H9 (cell line): ENCODE data around the gene ZSCAN2. TPM values are rescaled to one million over a fixed set of nuclear protein-coding genes. Genes with fewer than 3 reads are reported as not detected.

Experiments used
- DNase-seq: peaks from one replicate; pipeline ENCODE4 v3.0.0-alpha.2; 2017
- H2AFZ ChIP-seq: one replicate; pipeline ENCODE4 v1.6.1; 2013; ENCODE audit warnings: mild to moderate bottlenecking, low read length, control low read depth, moderate library complexity
- H2AK5ac ChIP-seq: 2 replicates; pipeline ENCODE4 v1.6.1; 2013; ENCODE audit warnings: low read length, control low read depth, mixed read lengths; ENCODE audit not compliant: insufficient read length
- H2BK120ac ChIP-seq: one replicate; pipeline ENCODE4 v1.6.1; 2013; ENCODE audit warnings: low read depth, mild to moderate bottlenecking, low read length, control low read depth, inconsistent platforms; ENCODE audit not compliant: poor library complexity, severe bottlenecking
- H2BK12ac ChIP-seq: 2 replicates; pipeline ENCODE4 v1.6.1; 2013; ENCODE audit warnings: low read length, control low read depth, mixed read lengths, low read depth; ENCODE audit not compliant: insufficient read length
- H2BK15ac ChIP-seq: 2 replicates; pipeline ENCODE4 v1.6.1; 2013; ENCODE audit warnings: low read depth, low read length, control low read depth
- H2BK20ac ChIP-seq: one replicate; pipeline ENCODE4 v1.6.1; 2013; ENCODE audit warnings: low read depth, mild to moderate bottlenecking, low read length, control low read depth, inconsistent platforms; ENCODE audit not compliant: poor library complexity, severe bottlenecking
- H2BK5ac ChIP-seq: 2 replicates; pipeline ENCODE4 v1.6.1; 2013; ENCODE audit warnings: low read length, control low read depth, mixed read lengths; ENCODE audit not compliant: insufficient read length
- H3K14ac ChIP-seq: 2 replicates; pipeline ENCODE4 v1.6.1; 2013; ENCODE audit warnings: low read length, control low read depth; ENCODE audit not compliant: insufficient read depth
- H3K18ac ChIP-seq: 2 replicates; pipeline ENCODE4 v1.6.1; 2013; ENCODE audit warnings: low read depth, mild to moderate bottlenecking, mixed read lengths, low read length, control low read depth; ENCODE audit not compliant: insufficient read length
- H3K23ac ChIP-seq: 2 replicates; pipeline ENCODE4 v1.6.1; 2013; ENCODE audit warnings: low read length, control low read depth, mixed read lengths, low read depth; ENCODE audit not compliant: insufficient read length
- H3K23me2 ChIP-seq: 2 replicates; pipeline ENCODE4 v1.6.1; 2013; ENCODE audit warnings: low read depth, mild to moderate bottlenecking, mixed read lengths, low read length, control low read depth; ENCODE audit not compliant: insufficient read length, poor library complexity, severe bottlenecking
- H3K27ac ChIP-seq: 2 replicates; pipeline ENCODE4 v1.5.1; 2013; ENCODE audit warnings: low read length, control low read depth, mixed read lengths, low read depth; ENCODE audit not compliant: insufficient read length
- H3K27me3 ChIP-seq: 2 replicates; pipeline ENCODE4 v1.6.1; 2013; ENCODE audit warnings: low read length, control low read depth, inconsistent platforms; ENCODE audit not compliant: insufficient read depth
- H3K4ac ChIP-seq: 2 replicates; pipeline ENCODE4 v1.6.1; 2013; ENCODE audit warnings: low read depth, mild to moderate bottlenecking, control low read depth, inconsistent platforms, low read length, moderate library complexity
- H3K4me1 ChIP-seq: 2 replicates; pipeline ENCODE4 v1.6.1; 2013; ENCODE audit warnings: low read length, control low read depth, inconsistent platforms; ENCODE audit not compliant: insufficient read depth
- H3K4me2 ChIP-seq: 2 replicates; pipeline ENCODE4 v1.6.1; 2013; ENCODE audit warnings: low read length, control low read depth, mixed read lengths; ENCODE audit not compliant: insufficient read length, insufficient read depth
- H3K56ac ChIP-seq: 2 replicates; pipeline ENCODE4 v1.6.1; 2013; ENCODE audit warnings: low read depth, mild to moderate bottlenecking, mixed read lengths, low read length, control low read depth; ENCODE audit not compliant: insufficient read length
- H3K79me1 ChIP-seq: 2 replicates; pipeline ENCODE4 v1.6.1; 2013; ENCODE audit warnings: low read depth, mild to moderate bottlenecking, moderate library complexity, low read length, control low read depth, inconsistent platforms; ENCODE audit not compliant: insufficient read depth, poor library complexity, severe bottlenecking
- H3K79me2 ChIP-seq: 2 replicates; pipeline ENCODE4 v1.6.1; 2013; ENCODE audit warnings: low read length, control low read depth, inconsistent platforms; ENCODE audit not compliant: insufficient read depth
- H3K9ac ChIP-seq: 2 replicates; pipeline ENCODE4 v1.6.1; 2013; ENCODE audit warnings: low read length, control low read depth, mixed read lengths; ENCODE audit not compliant: insufficient read length; ENCODE audit errors: extremely low read depth
- H3K9me3 ChIP-seq: one replicate; pipeline ENCODE4 v1.6.1; 2013; ENCODE audit warnings: low read depth, low read length, inconsistent platforms; ENCODE audit not compliant: control insufficient read depth
- H3T11ph ChIP-seq: one replicate; pipeline ENCODE4 v1.6.1; 2013; ENCODE audit warnings: mild to moderate bottlenecking, low read length, control low read depth, inconsistent platforms
- H4K20me1 ChIP-seq: one replicate; pipeline ENCODE4 v1.6.1; 2013; ENCODE audit not compliant: control insufficient read depth, insufficient read length, insufficient read depth
- H4K5ac ChIP-seq: 2 replicates; pipeline ENCODE4 v1.6.1; 2013; ENCODE audit warnings: low read depth, mild to moderate bottlenecking, mixed read lengths, low read length, control low read depth; ENCODE audit not compliant: insufficient read length
- H4K8ac ChIP-seq: replicated peaks from 2 replicates; pipeline ENCODE4 v1.6.1; 2013; ENCODE audit warnings: low read length, control low read depth, mixed read lengths, low read depth; ENCODE audit not compliant: insufficient read length
- H4K91ac ChIP-seq: 2 replicates; pipeline ENCODE4 v1.6.1; 2013; ENCODE audit warnings: low read depth, mild to moderate bottlenecking, moderate library complexity, mixed read lengths, low read length, control low read depth; ENCODE audit not compliant: insufficient read length
- H3K27ac Mint-ChIP-seq, 3 experiments: 2 replicates in 2 of 3; 3 replicates in 1 of 3; pipeline ENCODE4 v1.8.0; 2020 to 2021; ENCODE audit warnings: mixed read lengths in 3 of 3, mild to moderate bottlenecking in 1 of 3, moderate library complexity in 1 of 3
- H3K27me3 Mint-ChIP-seq: 2 replicates; pipeline ENCODE4 v1.8.0; 2021; ENCODE audit warnings: low read depth, mild to moderate bottlenecking, moderate library complexity, mixed read lengths
- H3K36me3 Mint-ChIP-seq, 3 experiments: 2 replicates in 2 of 3; 3 replicates in 1 of 3; pipeline ENCODE4 v1.8.0; 2020 to 2021; ENCODE audit warnings: low read depth in 3 of 3, mixed read lengths in 3 of 3; ENCODE audit not compliant: insufficient read depth in 1 of 3
- H3K4me1 Mint-ChIP-seq, 2 experiments: 2 replicates each; pipeline ENCODE4 v1.8.0; 2020; ENCODE audit warnings: mixed read lengths in 2 of 2
- H3K4me3 Mint-ChIP-seq, 2 experiments: 2 replicates in 1 of 2; 3 replicates in 1 of 2; pipeline ENCODE4 v1.8.0; 2020 to 2021; ENCODE audit warnings: mild to moderate bottlenecking in 2 of 2, mixed read lengths in 2 of 2, moderate library complexity in 1 of 2
- H3K9me3 Mint-ChIP-seq, 2 experiments: 2 replicates in 1 of 2; 3 replicates in 1 of 2; pipeline ENCODE4 v1.8.0; 2020; ENCODE audit warnings: mild to moderate bottlenecking in 2 of 2, mixed read lengths in 2 of 2, moderate library complexity in 1 of 2
- CTCF ChIP-seq: fragments of 200-600 bp; sonication (generic); conservative IDR thresholded peaks from 3 replicates; pipeline ENCODE4 v1.8.0; 2021; ENCODE audit warnings: antibody characterized with exemption, mild to moderate bottlenecking
- WGBS: extraction: QIAGEN DNeasy Blood & Tissue Kit; methylation state at CpG from one replicate; pipeline ENCODE4 v1.1.7; 2013; ENCODE audit warnings: missing lambda C conversion rate, low lambda C conversion rate, mixed read lengths; ENCODE audit not compliant: insufficient read length; ENCODE audit errors: extremely low coverage; 5-methylcytosine and 5-hydroxymethylcytosine counted together
- total RNA-seq: library from RNA; stranded (reverse); gene quantifications from 2 replicates; pipeline ENCODE4 v1.2.1, GENCODE V29; 2021

The ZSCAN2 gene
- total RNA-seq, 1 experiment from 2014 or later = 28.4 TPM

GRCh38 chr15:84656972-84657371 is 56.2 kb downstream of the ZSCAN2 start:
- H3K9me3 Mint-ChIP-seq = no peaks in the 10 kb centered on the region; a peak in 1 of 5 replicates
- H3K18ac ChIP-seq = no peak overlapping the region
- H3K4me1 ChIP-seq = peaks cover 3% of the 10 kb centered on the region; the same call in 1 of the 2 replicates
- H4K20me1 ChIP-seq = no peaks in the 10 kb centered on the region
- peak overlapping the region; percentile 58 for H3K4me2 ChIP-seq
- peaks cover 12% of the 10 kb centered on the region for H3K23me2 ChIP-seq
- no peaks in the 10 kb centered on the region for H3K9me3 ChIP-seq
- peaks cover 29 to 33% of the 10 kb centered on the region in 2 experiments for H3K4me1 Mint-ChIP-seq
- no peak overlapping the region for H3K4ac ChIP-seq
- DNase-seq = no peak
- no peak overlapping the region for H2BK20ac ChIP-seq
- no peaks in the 10 kb centered on the region; the same call in 1 of the 2 replicates for H3K27me3 ChIP-seq
- H4K5ac ChIP-seq = no peak overlapping the region
- no peaks in the 10 kb centered on the region for H3K79me2 ChIP-seq
- H3K56ac ChIP-seq = no peak overlapping the region
- H3K79me1 ChIP-seq = no peaks in the 10 kb centered on the region
- H2BK120ac ChIP-seq = no peak overlapping the region
- WGBS = no CpG with 5 or more reads among the region's 7 CpGs
- H4K8ac ChIP-seq = no peak overlapping the region
- no peak for TF ChIP-seq CTCF
- no peak overlapping the region for H3T11ph ChIP-seq
- no peak overlapping the region for H2BK5ac ChIP-seq
- H3K9ac ChIP-seq = no peak overlapping the region
- no peak overlapping the region for H3K27ac Mint-ChIP-seq
- no peak overlapping the region for H2BK15ac ChIP-seq
- peaks cover 4 to 15% (median 6%) of the 10 kb centered on the region in 3 experiments for H3K36me3 Mint-ChIP-seq
- H3K27ac ChIP-seq = no peak overlapping the region
- H3K4me3 Mint-ChIP-seq = peak overlapping the region; percentile 68 to 77
- H3K14ac ChIP-seq = no peak overlapping the region
- no peak overlapping the region for H4K91ac ChIP-seq
- H2AFZ ChIP-seq = no peak overlapping the region
- no peak overlapping the region for H2AK5ac ChIP-seq
- H3K23ac ChIP-seq = no peak overlapping the region
- H3K27me3 Mint-ChIP-seq = peaks cover 27% of the 10 kb centered on the region
- H2BK12ac ChIP-seq = no peak overlapping the region
